T-helper 2 cell treated with Interferon-gamma antibody and Interleukin-4, amounts not matched to agents 5 μg/mL and 100 μg/mL, for 36 hours (primary cell): ENCODE results near the gene RAD9A.

Experiments used
- DNase-seq: peaks from one replicate; pipeline ENCODE4 v3.0.0; 2021; ENCODE audit warnings: low spot score
- H3K27ac Mint-ChIP-seq: one replicate; pipeline ENCODE4 v1.8.0; 2021; ENCODE audit warnings: mild to moderate bottlenecking, mixed read lengths
- H3K27me3 Mint-ChIP-seq: one replicate; pipeline ENCODE4 v1.8.0; 2021; ENCODE audit warnings: low read depth, mixed read lengths
- H3K36me3 Mint-ChIP-seq: one replicate; pipeline ENCODE4 v1.8.0; 2021; ENCODE audit warnings: low read depth, mixed read lengths
- H3K4me1 Mint-ChIP-seq: one replicate; pipeline ENCODE4 v1.8.0; 2021; ENCODE audit warnings: low read depth, mixed read lengths
- H3K4me3 Mint-ChIP-seq: one replicate; pipeline ENCODE4 v1.8.0; 2022; ENCODE audit warnings: mild to moderate bottlenecking, moderate library complexity, mixed read lengths
- H3K9me3 Mint-ChIP-seq: one replicate; pipeline ENCODE4 v1.8.0; 2021; ENCODE audit warnings: mixed read lengths

The RAD9A gene

GRCh38 chr11:67435031-67435726 is 43.4 kb downstream of the RAD9A start:
- peaks cover 39% of the 10 kb centered on the region for H3K4me1 Mint-ChIP-seq
- no peak for DNase-seq
- H3K9me3 Mint-ChIP-seq: no peaks in the 10 kb centered on the region
- peak overlapping the region; percentile 69 for H3K27ac Mint-ChIP-seq
- peaks cover 50% of the 10 kb centered on the region for H3K36me3 Mint-ChIP-seq
- H3K4me3 Mint-ChIP-seq: peak overlapping the region; percentile 99
- no peaks in the 10 kb centered on the region for H3K27me3 Mint-ChIP-seq

- Mint-ChIP-seq H3K36me3 (peaks cover 48% of the 10 kb centered on the region), H3K4me3 (peak overlapping the region; percentile 99), H3K4me1 (peaks cover 43% of the 10 kb centered on the region), H3K27ac (peak overlapping the region; percentile 92), H3K27me3 (no peaks in the 10 kb centered on the region), H3K9me3 (no peaks in the 10 kb centered on the region)
- DNase-seq: no peak
Measured at GRCh38 chr11:67435727-67436458, 44.1 kb downstream of the RAD9A start.

- peaks cover 47% of the 10 kb centered on the region for H3K36me3 Mint-ChIP-seq
- DNase-seq: peak; percentile 60
- H3K27ac Mint-ChIP-seq: peak overlapping the region; percentile 92
Measured at GRCh38 chr11:67436459-67437081, 44.8 kb downstream of the RAD9A start.

GRCh38 chr11:67437082-67437808 is 45.5 kb downstream of the RAD9A start, which contains the start of gene PTPRCAP:
TSS of gene PTPRCAP (minus strand) at chr11:67437682. CDS start at chr11:67437619, 63 bp downstream.
- no peaks in the 10 kb centered on the region for H3K9me3 Mint-ChIP-seq
- H3K4me3 Mint-ChIP-seq: peak within 1 kb of the TSS; percentile 99
- H3K4me1 Mint-ChIP-seq: peaks cover 38% of the 10 kb centered on the region
- DNase-seq: peak; percentile 64
- H3K27me3 Mint-ChIP-seq: no peaks in the 10 kb centered on the region
- peak within 1 kb of the TSS; percentile 92 for H3K27ac Mint-ChIP-seq
- H3K36me3 Mint-ChIP-seq: peaks cover 45% of the 10 kb centered on the region

More at GRCh38 chr11:67436459-67437081, 44.8 kb downstream of the RAD9A start:
- H3K4me1 Mint-ChIP-seq: peaks cover 42% of the 10 kb centered on the region
- no peaks in the 10 kb centered on the region for H3K27me3 Mint-ChIP-seq
- peak overlapping the region; percentile 99 for H3K4me3 Mint-ChIP-seq
- H3K9me3 Mint-ChIP-seq: no peaks in the 10 kb centered on the region

- Mint-ChIP-seq H3K4me1 (peaks cover 41% of the 10 kb centered on the region), H3K4me3 (peak overlapping the region; percentile 99), H3K9me3 (no peaks in the 10 kb centered on the region), H3K27me3 (no peaks in the 10 kb centered on the region), H3K27ac (peak overlapping the region; percentile 91), H3K36me3 (peaks cover 41% of the 10 kb centered on the region)
- no peak for DNase-seq
Measured at GRCh38 chr11:67437809-67438157, 46.0 kb downstream of the RAD9A start.

GRCh38 chr11:67438158-67438902 is 46.5 kb downstream of the RAD9A start:
- H3K9me3 Mint-ChIP-seq: no peaks in the 10 kb centered on the region
- peak overlapping the region; percentile 97 for H3K27ac Mint-ChIP-seq
- peak overlapping the region; percentile 99 for H3K4me3 Mint-ChIP-seq
- H3K4me1 Mint-ChIP-seq: peaks cover 40% of the 10 kb centered on the region
- no peaks in the 10 kb centered on the region for H3K27me3 Mint-ChIP-seq
- peak; percentile 81 for DNase-seq
- peaks cover 41% of the 10 kb centered on the region for H3K36me3 Mint-ChIP-seq

- Mint-ChIP-seq H3K4me3 (peak overlapping the region; percentile 99), H3K4me1 (peaks cover 40% of the 10 kb centered on the region), H3K36me3 (peaks cover 37% of the 10 kb centered on the region), H3K9me3 (no peaks in the 10 kb centered on the region), H3K27ac (peak overlapping the region; percentile 97), H3K27me3 (no peaks in the 10 kb centered on the region)
- peak; percentile 50 for DNase-seq
Measured at GRCh38 chr11:67439321-67440228, 47.8 kb downstream of the RAD9A start.

GRCh38 chr11:67440229-67441097 is 48.7 kb downstream of the RAD9A start:
- DNase-seq: no peak
- H3K9me3 Mint-ChIP-seq: no peaks in the 10 kb centered on the region
- peaks cover 33% of the 10 kb centered on the region for H3K36me3 Mint-ChIP-seq
- peak overlapping the region; percentile 99 for H3K4me3 Mint-ChIP-seq
- peak overlapping the region; percentile 97 for H3K27ac Mint-ChIP-seq
- H3K4me1 Mint-ChIP-seq: peaks cover 46% of the 10 kb centered on the region
- no peaks in the 10 kb centered on the region for H3K27me3 Mint-ChIP-seq

- H3K9me3 Mint-ChIP-seq: no peaks in the 10 kb centered on the region
- peaks cover 30% of the 10 kb centered on the region for H3K36me3 Mint-ChIP-seq
- peak overlapping the region; percentile 81 for H3K27ac Mint-ChIP-seq
- H3K27me3 Mint-ChIP-seq: no peaks in the 10 kb centered on the region
- peaks cover 52% of the 10 kb centered on the region for H3K4me1 Mint-ChIP-seq
- H3K4me3 Mint-ChIP-seq: peak overlapping the region; percentile 29
- no peak for DNase-seq
Measured at GRCh38 chr11:67441098-67441563, 49.3 kb downstream of the RAD9A start.

GRCh38 chr11:67441731-67442351 is 50.1 kb downstream of the RAD9A start:
- DNase-seq: no peak
- H3K27me3 Mint-ChIP-seq: no peaks in the 10 kb centered on the region
- H3K4me3 Mint-ChIP-seq: peak overlapping the region; percentile 75
- H3K4me1 Mint-ChIP-seq: peaks cover 50% of the 10 kb centered on the region
- peak overlapping the region; percentile 67 for H3K27ac Mint-ChIP-seq
- no peaks in the 10 kb centered on the region for H3K9me3 Mint-ChIP-seq
- peaks cover 25% of the 10 kb centered on the region for H3K36me3 Mint-ChIP-seq
